GM12872 (cell line): ENCODE results near the gene CCT7.

ENCODE experiments used
- TF ChIP-seq, protein P1 (sequence below): IDR thresholded peaks from 3 replicates; pipeline ENCODE4 v1.5.1; 2011; ENCODE audit warnings: low read depth, mild to moderate bottlenecking, low read length, moderate library complexity; ENCODE audit not compliant: insufficient read depth

Gene CCT7

DNA sequence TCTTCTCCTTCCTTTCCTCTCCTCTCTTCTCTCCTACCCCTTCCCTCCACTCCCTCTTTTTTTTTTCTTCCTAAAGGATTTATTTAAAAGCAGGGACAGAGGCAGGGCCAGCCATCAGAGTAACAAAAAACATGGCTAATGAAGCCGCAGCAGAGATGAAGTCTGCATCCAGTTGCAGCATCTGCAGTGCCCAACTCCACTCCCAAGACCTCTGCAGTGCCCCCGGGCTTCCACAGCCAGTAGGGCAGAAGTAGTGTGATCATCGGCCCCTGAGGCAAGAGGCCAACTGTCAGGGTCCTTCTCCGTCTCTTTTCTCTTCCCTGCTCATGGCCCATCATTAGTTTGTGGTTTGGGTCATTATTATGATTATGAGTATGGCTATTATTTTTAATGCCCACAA, 63.5 kb downstream of the CCT7 start:
- TF ChIP-seq, protein P1, sequence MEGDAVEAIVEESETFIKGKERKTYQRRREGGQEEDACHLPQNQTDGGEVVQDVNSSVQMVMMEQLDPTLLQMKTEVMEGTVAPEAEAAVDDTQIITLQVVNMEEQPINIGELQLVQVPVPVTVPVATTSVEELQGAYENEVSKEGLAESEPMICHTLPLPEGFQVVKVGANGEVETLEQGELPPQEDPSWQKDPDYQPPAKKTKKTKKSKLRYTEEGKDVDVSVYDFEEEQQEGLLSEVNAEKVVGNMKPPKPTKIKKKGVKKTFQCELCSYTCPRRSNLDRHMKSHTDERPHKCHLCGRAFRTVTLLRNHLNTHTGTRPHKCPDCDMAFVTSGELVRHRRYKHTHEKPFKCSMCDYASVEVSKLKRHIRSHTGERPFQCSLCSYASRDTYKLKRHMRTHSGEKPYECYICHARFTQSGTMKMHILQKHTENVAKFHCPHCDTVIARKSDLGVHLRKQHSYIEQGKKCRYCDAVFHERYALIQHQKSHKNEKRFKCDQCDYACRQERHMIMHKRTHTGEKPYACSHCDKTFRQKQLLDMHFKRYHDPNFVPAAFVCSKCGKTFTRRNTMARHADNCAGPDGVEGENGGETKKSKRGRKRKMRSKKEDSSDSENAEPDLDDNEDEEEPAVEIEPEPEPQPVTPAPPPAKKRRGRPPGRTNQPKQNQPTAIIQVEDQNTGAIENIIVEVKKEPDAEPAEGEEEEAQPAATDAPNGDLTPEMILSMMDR: no peak

DNA sequence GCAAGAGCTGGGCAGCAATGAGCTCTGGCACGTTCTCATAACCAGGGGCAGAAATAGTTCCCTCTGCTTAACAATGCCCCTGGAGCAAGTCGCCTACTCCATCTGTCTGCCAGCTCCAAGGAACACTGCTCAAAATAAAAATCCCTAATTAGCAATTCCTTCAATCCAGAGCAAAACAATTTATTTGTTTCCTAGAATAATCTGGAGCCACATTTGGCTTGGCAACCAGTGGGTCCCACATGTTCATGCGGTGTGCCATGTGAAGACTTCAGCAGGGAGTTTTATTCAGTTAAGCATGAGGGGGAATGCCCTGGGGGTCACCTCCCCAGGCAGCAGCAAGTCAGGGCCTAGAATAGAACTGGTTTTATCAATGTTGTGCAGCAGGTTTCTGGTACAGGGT, 66.8 kb downstream of the CCT7 start:
- TF ChIP-seq, protein P1: no peak

DNA sequence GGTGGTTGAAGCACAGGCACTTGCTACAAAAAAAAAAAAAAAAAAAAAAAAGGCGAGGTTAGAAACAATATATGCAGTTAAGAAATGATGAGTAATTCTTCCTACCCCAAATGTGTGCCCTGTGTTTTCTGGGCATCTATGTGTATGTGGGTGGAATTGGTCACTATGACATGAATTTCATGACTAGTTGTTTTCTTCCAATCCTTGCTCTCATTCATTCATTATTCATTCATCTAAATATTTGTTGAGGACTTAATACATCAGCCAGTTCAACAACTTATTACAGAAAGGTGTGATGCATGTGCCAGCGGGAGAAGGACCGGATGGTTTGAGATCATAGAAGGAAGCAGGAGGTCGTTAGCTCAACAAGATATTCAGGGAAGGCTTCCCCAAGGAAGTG, 67.5 kb downstream of the CCT7 start:
- TF ChIP-seq, protein P1: no peak
